GM23338 (cell line): ENCODE results near the gene GLIS2.

ENCODE experiments used
- CREB1 ChIP-seq: fragments of 250-450 bp; sonication (Bioruptor Pico); IDR thresholded peaks from 2 replicates; pipeline ENCODE4 v1.5.0; 2020; ENCODE audit warnings: low read depth, mild to moderate bottlenecking, moderate library complexity
- CTCF ChIP-seq, 2 experiments: fragments of 200-600 bp in 1 of 2; sonication (generic) in 1 of 2; conservative IDR thresholded peaks; 2 replicates each; pipeline versions ENCODE4 v1.5.1 to v1.6.1; 2016 to 2017; ENCODE audit warnings: antibody characterized with exemption in 2 of 2, low read depth in 2 of 2, mild to moderate bottlenecking in 2 of 2, moderate library complexity in 1 of 2
- ETS1 ChIP-seq: IDR thresholded peaks from 2 replicates; pipeline ENCODE4 v1.6.1; 2016; ENCODE audit warnings: antibody characterized with exemption
- EZH2 ChIP-seq: fragments of 200-600 bp; sonication (generic); IDR thresholded peaks from one replicate; pipeline ENCODE4 v1.8.0; 2017; ENCODE audit warnings: antibody characterized with exemption, mild to moderate bottlenecking, low read depth; ENCODE audit not compliant: unreplicated experiment
- EZH2phosphoT487 ChIP-seq: fragments of 200-600 bp; sonication (generic); IDR thresholded peaks from one replicate; pipeline ENCODE4 v1.8.1; 2018; ENCODE audit warnings: antibody characterized with exemption; ENCODE audit not compliant: unreplicated experiment
- JUNB ChIP-seq: IDR thresholded peaks from one replicate; pipeline ENCODE4 v1.6.1; 2016; ENCODE audit warnings: antibody characterized with exemption; ENCODE audit not compliant: unreplicated experiment
- NANOG ChIP-seq: IDR thresholded peaks from 2 replicates; pipeline ENCODE4 v1.6.1; 2016; ENCODE audit warnings: antibody characterized with exemption, borderline replicate concordance
- POLR2AphosphoS5 ChIP-seq: IDR thresholded peaks from 2 replicates; pipeline ENCODE4 v1.6.1; 2016; ENCODE audit warnings: antibody characterized with exemption, low read depth
- REST ChIP-seq: IDR thresholded peaks from one replicate; pipeline ENCODE4 v1.6.1; 2018; ENCODE audit warnings: antibody characterized with exemption; ENCODE audit not compliant: unreplicated experiment
- STAT1 ChIP-seq: IDR thresholded peaks from one replicate; pipeline ENCODE4 v1.6.1; 2016; ENCODE audit warnings: antibody characterized with exemption; ENCODE audit not compliant: unreplicated experiment
- ZNF114 ChIP-seq: fragments of 250-450 bp; sonication (Bioruptor Pico); IDR thresholded peaks from 2 replicates; pipeline ENCODE4 v1.5.0; 2020; ENCODE audit warnings: mild to moderate bottlenecking, moderate library complexity
- ZNF331 ChIP-seq: fragments of 250-450 bp; sonication (Bioruptor Pico); IDR thresholded peaks from 2 replicates; pipeline ENCODE4 v1.5.0; 2020; ENCODE audit warnings: low read depth, mild to moderate bottlenecking, moderate library complexity
- ZNF462 ChIP-seq: fragments of 250-450 bp; sonication (Bioruptor Pico); IDR thresholded peaks from 2 replicates; pipeline ENCODE4 v1.5.0; 2020; ENCODE audit warnings: mild to moderate bottlenecking, moderate library complexity

- TF ChIP-seq POLR2AphosphoS5 (no peak), ZNF114 (CRISPR knock-in tag) (no peak), REST (no peak), CTCF (conservative IDR thresholded peaks at IDR 0.05; ENCODE audit: low read depth in 2 of 2) (no peak), EZH2 (no peak), EZH2phosphoT487 (no peak), ETS1 (no peak), CREB1 (CRISPR knock-in tag) (no peak), ZNF462 (CRISPR knock-in tag) (no peak), JUNB (no peak), ZNF331 (CRISPR knock-in tag) (no peak), NANOG (no peak), STAT1 (no peak)
Observed at GRCh38 chr16:4369007-4369733, 53.3 kb downstream of the GLIS2 start.
